KMS-11 (cell line): Measurements from ENCODE around the gene TBC1D4.

Experiments used
- H2AFZ ChIP-seq: fragments of 200-600 bp; sonication (generic); 2 replicates; pipeline ENCODE4 v1.6.1; 2016; ENCODE audit warnings: antibody characterized with exemption, mixed run types, low read depth
- H3K27ac ChIP-seq: fragments of 200-600 bp; sonication (generic); 2 replicates; pipeline ENCODE4 v1.6.1; 2016; ENCODE audit warnings: mild to moderate bottlenecking, mixed run types
- H3K27me3 ChIP-seq: fragments of 200-600 bp; sonication (generic); 2 replicates; pipeline ENCODE4 v1.6.1; 2017; ENCODE audit warnings: mild to moderate bottlenecking, low read depth, mixed run types, moderate library complexity; ENCODE audit not compliant: insufficient read depth
- H3K36me3 ChIP-seq: fragments of 200-600 bp; sonication (generic); 2 replicates; pipeline ENCODE4 v1.6.1; 2017; ENCODE audit warnings: mild to moderate bottlenecking, mixed run types; ENCODE audit not compliant: insufficient read depth
- H3K4me1 ChIP-seq: fragments of 200-600 bp; sonication (generic); 2 replicates; pipeline ENCODE4 v1.6.1; 2016; ENCODE audit warnings: mild to moderate bottlenecking, low read depth, mixed run types; ENCODE audit not compliant: poor library complexity, severe bottlenecking
- H3K4me2 ChIP-seq: fragments of 200-600 bp; sonication (generic); 2 replicates; pipeline ENCODE4 v1.7.0; 2016; ENCODE audit warnings: mild to moderate bottlenecking, mixed run types
- H3K4me3 ChIP-seq: fragments of 200-600 bp; sonication (generic); IDR thresholded peaks from 2 replicates; pipeline ENCODE4 v1.6.1; 2017; ENCODE audit warnings: low read depth, low read length, mixed read lengths; ENCODE audit not compliant: insufficient read depth
- H3K79me2 ChIP-seq: fragments of 200-600 bp; sonication (generic); 2 replicates; pipeline ENCODE4 v1.6.1; 2016; ENCODE audit warnings: low read depth, mixed run types; ENCODE audit not compliant: insufficient read depth
- H3K9ac ChIP-seq: fragments of 200-600 bp; sonication (generic); 2 replicates; pipeline ENCODE4 v1.6.1; 2016; ENCODE audit warnings: mild to moderate bottlenecking, mixed run types
- H4K20me1 ChIP-seq: fragments of 200-600 bp; sonication (generic); 2 replicates; pipeline ENCODE4 v1.6.1; 2016; ENCODE audit warnings: mild to moderate bottlenecking, mixed run types; ENCODE audit not compliant: insufficient read depth
- CTCF ChIP-seq: fragments of 200-600 bp; sonication (generic); conservative IDR thresholded peaks from 2 replicates; pipeline ENCODE4 v1.6.1; 2017; ENCODE audit warnings: low read depth, mild to moderate bottlenecking, antibody characterized with exemption, low read length, moderate library complexity, mixed read lengths

TBC1D4 gene

DNA sequence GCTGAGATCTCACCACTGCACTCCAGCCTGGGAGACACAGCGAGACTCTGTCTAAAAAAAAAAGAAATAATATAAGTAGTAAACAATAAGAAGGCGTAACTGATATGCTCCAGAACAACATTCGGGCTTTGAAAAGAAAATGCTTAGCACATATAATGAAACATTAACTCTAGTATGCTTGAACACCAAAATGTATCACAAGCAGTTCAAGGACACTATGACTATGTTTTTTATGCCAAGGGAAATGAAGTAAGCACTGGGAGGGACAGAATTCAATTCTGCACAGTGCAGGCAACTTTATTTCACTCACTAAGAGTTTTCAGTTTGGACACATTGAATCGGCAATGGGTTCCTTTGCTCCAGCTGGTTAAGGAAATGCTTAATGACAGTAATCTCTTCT, 178.7 kb downstream of the TBC1D4 start:
- Histone ChIP-seq H4K20me1 (no peaks in the 10 kb centered on the region), H3K4me1 (no peaks in the 10 kb centered on the region), H3K36me3 (no peaks in the 10 kb centered on the region), H3K27ac (no peak overlapping the region), H2AFZ (no peak overlapping the region), H3K4me3 (no peak overlapping the region), H3K27me3 (no peaks in the 10 kb centered on the region), H3K4me2 (no peak overlapping the region), H3K9ac (no peak overlapping the region), H3K79me2 (no peaks in the 10 kb centered on the region)
- TF ChIP-seq CTCF, result no peak

- no peak overlapping the region for H3K4me2 ChIP-seq
- no peaks in the 10 kb centered on the region for H4K20me1 ChIP-seq
- no peaks in the 10 kb centered on the region for H3K79me2 ChIP-seq
- no peaks in the 10 kb centered on the region for H3K4me1 ChIP-seq
- TF ChIP-seq CTCF, result no peak
- no peak overlapping the region for H2AFZ ChIP-seq
- no peak overlapping the region for H3K4me3 ChIP-seq
- H3K27me3 ChIP-seq, result no peaks in the 10 kb centered on the region
- no peak overlapping the region for H3K9ac ChIP-seq
- H3K36me3 ChIP-seq, result no peaks in the 10 kb centered on the region
- H3K27ac ChIP-seq, result no peak overlapping the region
Measured at GRCh38 chr13:75302071-75302698, 179.8 kb downstream of the TBC1D4 start.

GRCh38 chr13:75299913-75300862, 181.8 kb downstream of the TBC1D4 start:
- Histone ChIP-seq H3K4me2 (no peak overlapping the region), H3K4me1 (no peaks in the 10 kb centered on the region)

DNA sequence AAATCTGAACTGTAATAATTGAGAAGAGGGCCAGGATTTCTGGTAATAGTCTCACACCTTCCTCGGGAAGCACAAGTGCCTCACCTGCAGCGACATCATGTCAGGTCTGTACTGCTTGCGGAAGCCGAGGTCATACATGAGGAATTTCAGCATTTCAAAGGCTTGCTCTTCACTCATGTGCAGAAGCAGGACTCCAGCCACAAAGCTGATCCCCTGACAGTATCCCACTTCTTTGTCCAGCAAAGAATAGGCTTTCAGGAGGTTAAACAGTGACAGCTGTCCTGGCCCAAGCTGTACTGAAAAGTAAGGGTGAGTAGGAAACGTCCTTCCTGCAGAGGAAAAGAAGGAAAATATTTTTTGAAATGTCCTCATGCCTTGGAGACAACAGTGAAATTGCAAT, 182.7 kb downstream of the TBC1D4 start:
- H3K27me3 ChIP-seq, result no peaks in the 10 kb centered on the region
- no peaks in the 10 kb centered on the region for H3K79me2 ChIP-seq
- H3K4me2 ChIP-seq, result no peak overlapping the region
- no peak for TF ChIP-seq CTCF
- H3K4me3 ChIP-seq, result no peak overlapping the region
- H3K36me3 ChIP-seq, result no peaks in the 10 kb centered on the region
- no peaks in the 10 kb centered on the region for H3K4me1 ChIP-seq
- no peak overlapping the region for H3K27ac ChIP-seq
- H3K9ac ChIP-seq, result no peak overlapping the region
- H4K20me1 ChIP-seq, result no peaks in the 10 kb centered on the region
- H2AFZ ChIP-seq, result no peak overlapping the region

More at GRCh38 chr13:75299913-75300862, 181.8 kb downstream of the TBC1D4 start:
- Histone ChIP-seq H3K9ac (no peak overlapping the region), H2AFZ (no peak overlapping the region), H3K79me2 (no peaks in the 10 kb centered on the region), H3K27ac (no peak overlapping the region), H4K20me1 (no peaks in the 10 kb centered on the region), H3K27me3 (no peaks in the 10 kb centered on the region), H3K36me3 (no peaks in the 10 kb centered on the region), H3K4me3 (no peak overlapping the region)
- TF ChIP-seq CTCF, result no peak
